SK-N-SH (cell line): ENCODE measurements around the gene ATRN. TPM values are rescaled to one million over a fixed set of nuclear protein-coding genes. Genes with fewer than 3 reads are reported as not detected.

Experiments
- CTCF ChIA-PET: fragments of 300-600, 350-600 bp; formaldehyde crosslinking; extraction: SDS; loops from one replicate; lab custom pipeline; 2021; lab: Yijun Ruan, JAX
- POLR2A ChIA-PET: fragments of 350-600 bp; sonication (Branson Sonifier 250); formaldehyde crosslinking; extraction: SDS; loops from one replicate; lab custom pipeline; 2020; ENCODE audit warnings: antibody characterized with exemption, inconsistent platforms; lab: Yijun Ruan, JAX
- DNase-seq: peaks from one replicate; pipeline ENCODE4 v3.0.0; 2012
- H2AFZ ChIP-seq: fragments of 200-600 bp; sonication (generic); 2 replicates; pipeline ENCODE4 v1.8.1; 2016; ENCODE audit warnings: antibody characterized with exemption, mild to moderate bottlenecking, low read depth
- H3F3A ChIP-seq: fragments of 200-600 bp; sonication (generic); replicated peaks from 2 replicates; pipeline ENCODE3; 2016; ENCODE audit warnings: antibody characterized with exemption, mild to moderate bottlenecking; ENCODE audit not compliant: insufficient read depth
- H3K27ac ChIP-seq, 2 experiments: fragments of 200-500 bp in 1 of 2; fragments of 200-600 bp in 1 of 2; sonication (Bioruptor generic) in 1 of 2; sonication (generic), shearing (Covaris generic) in 1 of 2; 2 replicates each; pipeline versions ENCODE4 v1.5.1 to v1.6.1; 2014 to 2016; ENCODE audit warnings: low read depth in 2 of 2, inconsistent platforms in 1 of 2, low read length in 1 of 2, mild to moderate bottlenecking in 1 of 2, mixed read lengths in 1 of 2
- H3K27me3 ChIP-seq: fragments of 200-600 bp; sonication (generic), shearing (Covaris generic); 2 replicates; pipeline ENCODE4 v1.6.1; 2016; ENCODE audit warnings: mixed run types; ENCODE audit not compliant: insufficient read depth
- H3K36me3 ChIP-seq, 2 experiments: fragments of 200-500 bp in 1 of 2; fragments of 200-600 bp in 1 of 2; sonication (Bioruptor generic) in 1 of 2; sonication (generic) in 1 of 2; replicated peaks in 1 of 2; 2 replicates each; pipeline versions ENCODE3 to v1.5.1; 2014 to 2016; ENCODE audit warnings: low read length in 1 of 2, mild to moderate bottlenecking in 1 of 2; ENCODE audit not compliant: insufficient read depth in 2 of 2, control insufficient read depth in 1 of 2
- H3K4me1 ChIP-seq, 2 experiments: fragments of 200-500 bp in 1 of 2; fragments of 200-600 bp in 1 of 2; sonication (Bioruptor generic) in 1 of 2; sonication (generic), shearing (Covaris generic) in 1 of 2; 2 replicates each; pipeline versions ENCODE4 v1.5.1 to v1.6.1; 2014 to 2016; ENCODE audit warnings: low read depth in 1 of 2, low read length in 1 of 2, mixed run types in 1 of 2; ENCODE audit not compliant: insufficient read depth in 2 of 2, control insufficient read depth in 1 of 2
- H3K4me2 ChIP-seq: fragments of 200-600 bp; sonication (generic), shearing (Covaris generic); 2 replicates; pipeline ENCODE4 v1.6.1; 2017; ENCODE audit warnings: mixed run types
- H3K4me3 ChIP-seq, 2 experiments: fragments of 200-500 bp in 1 of 2; fragments of 200-600 bp in 1 of 2; sonication (Bioruptor generic) in 1 of 2; sonication (generic), shearing (Covaris generic) in 1 of 2; 2 replicates each; pipeline versions ENCODE4 v1.5.1 to v1.8.1; 2014 to 2016; ENCODE audit warnings: low read depth in 2 of 2, inconsistent platforms in 1 of 2, low read length in 1 of 2, mild to moderate bottlenecking in 1 of 2, mixed read lengths in 1 of 2, moderate library complexity in 1 of 2
- H3K79me2 ChIP-seq: fragments of 200-600 bp; sonication (generic); 2 replicates; pipeline ENCODE4 v1.8.1; 2017; ENCODE audit warnings: mild to moderate bottlenecking; ENCODE audit not compliant: insufficient read depth
- H3K9ac ChIP-seq: fragments of 200-600 bp; sonication (generic); 2 replicates; pipeline ENCODE4 v1.6.1; 2017; ENCODE audit warnings: mixed run types
- H3K9me2 ChIP-seq: fragments of 200-600 bp; sonication (generic); 2 replicates; pipeline ENCODE4 v1.6.1; 2017; ENCODE audit warnings: mixed run types
- H3K9me3 ChIP-seq: fragments of 200-600 bp; sonication (generic); 2 replicates; pipeline ENCODE4 v1.6.1; 2017; ENCODE audit warnings: mixed run types, mild to moderate bottlenecking, moderate library complexity
- H4K20me1 ChIP-seq: fragments of 200-600 bp; sonication (generic); 2 replicates; pipeline ENCODE4 v1.6.1; 2017; ENCODE audit warnings: mild to moderate bottlenecking, mixed run types; ENCODE audit not compliant: insufficient read depth
- FOSL2 ChIP-seq: IDR thresholded peaks from 2 replicates; pipeline ENCODE4 v1.4.0; 2012; ENCODE audit warnings: low read depth, mild to moderate bottlenecking, moderate library complexity, borderline replicate concordance
- GATA2 ChIP-seq: sonication (generic); formaldehyde crosslinking; IDR thresholded peaks from 2 replicates; pipeline ENCODE4 v1.5.0; 2020; ENCODE audit warnings: mild to moderate bottlenecking, missing genetic modification reagents
- NFIC ChIP-seq: IDR thresholded peaks from 2 replicates; pipeline ENCODE4 v1.4.0; 2012; ENCODE audit warnings: borderline replicate concordance
- POLR2AphosphoS5 ChIP-seq: IDR thresholded peaks from 2 replicates; pipeline ENCODE4 v1.6.1; 2012; ENCODE audit warnings: low read depth, low read length
- RCOR1 ChIP-seq: fragments of 150-350 bp; IDR thresholded peaks from 2 replicates; pipeline ENCODE4 v1.6.1; 2017; ENCODE audit warnings: antibody characterized with exemption, low read length
- REST ChIP-seq: IDR thresholded peaks from 2 replicates; pipeline ENCODE4 v1.6.1; 2012; ENCODE audit warnings: mild to moderate bottlenecking, low read depth, low read length, moderate library complexity
- SMC3 ChIP-seq: IDR thresholded peaks from 2 replicates; pipeline ENCODE4 v1.6.1; 2012; ENCODE audit warnings: low read depth, low read length, improper control_type of control experiment
- TCF12 ChIP-seq: IDR thresholded peaks from 2 replicates; pipeline ENCODE4 v1.4.0; 2012
- TEAD4 ChIP-seq: IDR thresholded peaks from 2 replicates; pipeline ENCODE4 v1.4.0; 2012; ENCODE audit warnings: mild to moderate bottlenecking, borderline replicate concordance; ENCODE audit not compliant: insufficient read depth
- YY1 ChIP-seq: IDR thresholded peaks from 2 replicates; pipeline ENCODE4 v1.4.0; 2012; ENCODE audit warnings: low read depth, mild to moderate bottlenecking
- WGBS: methylation state at CpG from one replicate; pipeline ENCODE4 v1.1.6; 2017; ENCODE audit warnings: low lambda C conversion rate; 5-methylcytosine and 5-hydroxymethylcytosine counted together
- polyA plus RNA-seq, 3 experiments: library from polyadenylated mRNA; depleted of rRNA; stranded (reverse); fragments of >200 nt; gene quantifications; 2 replicates each; pipeline ENCODE4 v1.2.3, GENCODE V29; 2012
- TF ChIP-seq, protein P1 (sequence below): fragments of 150-350 bp; IDR thresholded peaks from 2 replicates; pipeline ENCODE4 v1.6.1; 2017; ENCODE audit warnings: antibody characterized with exemption, low read length, low read depth, borderline replicate concordance

Gene ATRN
- polyA plus RNA-seq, 1 of the 3 experiments (the other 2 are of a cell fraction) = 33.8 TPM

- TF ChIP-seq SMC3 (no peak), NFIC (no peak)
Observed at GRCh38 chr20:3678198-3678597, 207.4 kb downstream of the ATRN start (continued).

DNA sequence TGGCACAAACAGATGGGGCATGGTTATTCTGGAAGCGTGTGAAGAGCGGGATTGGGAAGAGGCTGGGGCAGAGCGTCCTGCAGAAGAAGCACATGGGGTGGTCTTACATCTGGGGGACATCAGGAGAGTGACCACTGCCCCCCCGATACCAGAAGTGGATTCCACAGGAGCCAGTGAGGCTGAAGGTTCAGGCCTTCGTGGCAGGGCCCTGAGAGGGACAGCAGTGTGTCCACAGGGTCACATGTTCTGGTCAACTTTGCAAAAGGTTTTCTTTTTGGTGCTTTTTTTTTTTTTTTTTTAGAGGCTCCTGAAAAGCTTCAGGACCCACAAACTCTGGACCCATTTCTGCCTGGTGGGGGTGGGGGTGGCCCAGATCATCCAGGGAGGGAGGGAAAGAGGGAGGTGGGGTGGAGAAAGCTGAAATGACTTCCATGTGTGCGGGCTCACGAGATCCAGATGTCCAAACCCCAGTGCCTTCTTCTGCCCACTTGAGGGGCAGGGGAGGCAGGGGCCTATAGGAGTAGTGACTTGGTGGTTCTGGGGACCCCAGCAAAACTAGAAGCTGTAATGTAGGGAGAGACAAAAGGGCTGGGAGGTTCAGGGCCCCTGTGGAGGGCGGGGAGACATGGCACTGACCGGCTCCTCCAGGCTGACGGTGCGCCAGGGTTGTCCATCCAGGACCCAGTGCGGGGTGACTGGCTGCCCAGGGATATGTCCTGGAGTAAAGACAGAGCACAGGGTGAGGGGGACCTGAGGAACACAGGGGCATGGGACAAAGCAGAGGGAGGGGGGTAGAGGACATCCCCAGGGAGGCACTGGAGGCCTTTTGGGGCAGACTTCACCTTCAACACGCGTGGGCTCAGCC, 208.3 kb downstream of the ATRN start:
- peak; percentile 85 for TF ChIP-seq TCF12
- no peak for TF ChIP-seq RCOR1
- TF ChIP-seq, protein P1, sequence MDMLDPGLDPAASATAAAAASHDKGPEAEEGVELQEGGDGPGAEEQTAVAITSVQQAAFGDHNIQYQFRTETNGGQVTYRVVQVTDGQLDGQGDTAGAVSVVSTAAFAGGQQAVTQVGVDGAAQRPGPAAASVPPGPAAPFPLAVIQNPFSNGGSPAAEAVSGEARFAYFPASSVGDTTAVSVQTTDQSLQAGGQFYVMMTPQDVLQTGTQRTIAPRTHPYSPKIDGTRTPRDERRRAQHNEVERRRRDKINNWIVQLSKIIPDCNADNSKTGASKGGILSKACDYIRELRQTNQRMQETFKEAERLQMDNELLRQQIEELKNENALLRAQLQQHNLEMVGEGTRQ = no peak
- TF ChIP-seq, all 33 proteins: peak for 1
- Histone ChIP-seq H3K9ac (no peak overlapping the region), H3K27me3 (peaks cover 24% of the 10 kb centered on the region), H3F3A (peaks cover 3% of the 10 kb centered on the region), H3K9me2 (no peaks in the 10 kb centered on the region), H3K27ac (peak overlapping the region; percentile 11 to 62; a peak in 1 of 4 replicates), H3K36me3 (no peaks in the 10 kb centered on the region), H3K4me3 (no peak overlapping the region), H4K20me1 (no peaks in the 10 kb centered on the region), H3K9me3 (no peaks in the 10 kb centered on the region), H2AFZ (no peak overlapping the region), H3K4me2 (no peak overlapping the region), H3K79me2 (no peaks in the 10 kb centered on the region), H3K4me1 (peaks cover 19 to 24% of the 10 kb centered on the region in 2 experiments; a peak in 2 of 4 replicates)
- POLR2A ChIA-PET = no interaction called here
- CTCF ChIA-PET = interaction anchor here (0.9 to 18.7 kb wide), 12 partner anchors 8 to 116 kb away, joined by 3 to 301 read pairs (median 22); partner anchors contain the start of genes ADISSP, SIGLEC1 and SPEF1
- WGBS = 86% methylated on average over 14 of the region's 14 CpGs
- DNase-seq = no peak

GRCh38 chr20:3679749-3680700, 209.2 kb downstream of the ATRN start:
- TF ChIP-seq REST (0 out of 2 replicates have a peak, but pooled peaks have one; percentile 3), YY1 (peak; percentile 51; the same call in 1 of the 2 replicates), FOSL2 (peak; percentile 19; the same call in 1 of the 2 replicates), POLR2AphosphoS5 (no peak), GATA2 (CRISPR knock-in tag) (no peak), TEAD4 (peak; percentile 81), TCF12 (peak; percentile 46)
- no peak overlapping the region for H3K9ac ChIP-seq
- H3K9me3 ChIP-seq = no peaks in the 10 kb centered on the region
- H2AFZ ChIP-seq = no peak overlapping the region
- no peaks in the 10 kb centered on the region for H3K79me2 ChIP-seq
- peaks cover 19 to 24% of the 10 kb centered on the region in 2 experiments; a peak in 2 of 4 replicates for H3K4me1 ChIP-seq
- DNase-seq = peak; percentile 59
- no peak overlapping the region for H3K4me3 ChIP-seq
- H3F3A ChIP-seq = peaks cover 3% of the 10 kb centered on the region
- H3K36me3 ChIP-seq = no peaks in the 10 kb centered on the region
- peak overlapping the region; percentile 52; the same call in 1 of the 2 replicates for H3K4me2 ChIP-seq
- POLR2A ChIA-PET = no interaction called here
- H3K27me3 ChIP-seq = peaks cover 15% of the 10 kb centered on the region
- H4K20me1 ChIP-seq = no peaks in the 10 kb centered on the region
- peak overlapping the region; percentile 13 to 62; a peak in 3 of 4 replicates for H3K27ac ChIP-seq
- WGBS = 65% methylated on average over 16 of the region's 18 CpGs
- H3K9me2 ChIP-seq = no peaks in the 10 kb centered on the region
- CTCF ChIA-PET = interaction anchor here (0.8 to 18.7 kb wide), 9 partner anchors 9 to 117 kb away, joined by 3 to 301 read pairs (median 4); partner anchors contain the start of genes ADISSP, SIGLEC1 and SPEF1
